Mammary epithelial cell (primary cell): ENCODE measurements around the gene SAMM50.

Experiments
- EZH2 ChIP-seq: IDR thresholded peaks from 2 replicates; pipeline ENCODE4 v1.6.1; 2012; ENCODE audit warnings: low read length, inconsistent platforms, borderline replicate concordance
- TF ChIP-seq, protein P1 (sequence below), 2 donors: IDR thresholded peaks in 1 of 2; conservative IDR thresholded peaks in 1 of 2; 2 replicates each; pipeline ENCODE4 v1.5.1; 2011 to 2012; ENCODE audit warnings: inconsistent platforms in 2 of 2, low read length in 2 of 2, mild to moderate bottlenecking in 2 of 2, control low read depth in 1 of 2, low read depth in 1 of 2; ENCODE audit not compliant: insufficient read depth in 1 of 2; ENCODE audit errors: extremely low read depth in 1 of 2

DNA sequence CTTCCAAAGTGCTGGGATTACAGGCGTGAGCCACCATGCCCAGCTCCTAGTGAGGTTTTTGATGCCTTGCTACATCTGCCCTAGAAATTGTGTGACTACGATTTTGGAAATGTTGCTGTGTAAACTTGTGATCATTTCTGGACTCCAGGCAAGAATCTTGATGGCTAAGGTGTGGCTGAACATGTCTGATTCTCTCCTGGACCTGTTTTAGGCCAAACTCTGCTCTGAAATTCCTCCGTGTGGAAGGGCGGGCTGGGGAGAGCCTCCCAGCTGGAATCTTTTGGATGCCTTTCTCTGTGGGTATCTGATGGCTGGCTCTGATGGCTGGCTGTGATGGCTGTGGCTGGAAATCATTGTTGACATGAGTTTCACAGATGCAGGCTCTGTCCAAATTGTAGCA, 23.5 kb upstream of the SAMM50 start:
- TF ChIP-seq, protein P1, sequence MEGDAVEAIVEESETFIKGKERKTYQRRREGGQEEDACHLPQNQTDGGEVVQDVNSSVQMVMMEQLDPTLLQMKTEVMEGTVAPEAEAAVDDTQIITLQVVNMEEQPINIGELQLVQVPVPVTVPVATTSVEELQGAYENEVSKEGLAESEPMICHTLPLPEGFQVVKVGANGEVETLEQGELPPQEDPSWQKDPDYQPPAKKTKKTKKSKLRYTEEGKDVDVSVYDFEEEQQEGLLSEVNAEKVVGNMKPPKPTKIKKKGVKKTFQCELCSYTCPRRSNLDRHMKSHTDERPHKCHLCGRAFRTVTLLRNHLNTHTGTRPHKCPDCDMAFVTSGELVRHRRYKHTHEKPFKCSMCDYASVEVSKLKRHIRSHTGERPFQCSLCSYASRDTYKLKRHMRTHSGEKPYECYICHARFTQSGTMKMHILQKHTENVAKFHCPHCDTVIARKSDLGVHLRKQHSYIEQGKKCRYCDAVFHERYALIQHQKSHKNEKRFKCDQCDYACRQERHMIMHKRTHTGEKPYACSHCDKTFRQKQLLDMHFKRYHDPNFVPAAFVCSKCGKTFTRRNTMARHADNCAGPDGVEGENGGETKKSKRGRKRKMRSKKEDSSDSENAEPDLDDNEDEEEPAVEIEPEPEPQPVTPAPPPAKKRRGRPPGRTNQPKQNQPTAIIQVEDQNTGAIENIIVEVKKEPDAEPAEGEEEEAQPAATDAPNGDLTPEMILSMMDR (conservative IDR thresholded peaks at IDR 0.05 in 1 of 2, IDR thresholded peaks at IDR 0.05 in 1 of 2; ENCODE audit: extremely low read depth in 1 of 2, insufficient read depth in 1 of 2, low read depth in 1 of 2, low read length in 2 of 2), result no peak
- TF ChIP-seq EZH2, result no peak
